Measurements from ENCODE around the gene AP1S1.

DNA sequence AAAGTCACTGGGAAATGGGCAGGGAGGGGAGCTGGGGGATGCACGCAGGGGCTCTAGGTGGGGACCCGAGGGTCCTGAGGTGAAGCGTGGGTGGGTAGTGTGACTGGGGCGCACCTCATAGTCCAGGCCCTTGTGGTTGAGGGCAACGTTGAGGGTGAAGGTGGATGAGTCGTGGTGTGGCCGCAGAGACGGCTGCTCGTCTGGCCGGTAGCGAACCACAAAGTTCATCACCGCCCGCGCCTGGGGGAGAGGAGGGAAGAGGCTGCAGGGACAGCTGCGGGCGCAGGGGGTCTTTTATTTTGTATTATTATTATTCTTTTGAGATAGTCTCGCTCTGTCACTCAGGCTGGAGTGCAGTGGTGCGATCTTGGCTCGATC is 52.4 kb downstream of the AP1S1 start:
- TF ChIP-seq BHLHE40 (IDR thresholded peaks at IDR 0.05; ENCODE audit: borderline replicate concordance), result no peak
- no peak for TF ChIP-seq FOXM1 (IDR thresholded peaks at IDR 0.05; ENCODE audit: borderline replicate concordance)
- no peak for TF ChIP-seq SUZ12 (IDR thresholded peaks at IDR 0.05)
- TF ChIP-seq, protein P1, sequence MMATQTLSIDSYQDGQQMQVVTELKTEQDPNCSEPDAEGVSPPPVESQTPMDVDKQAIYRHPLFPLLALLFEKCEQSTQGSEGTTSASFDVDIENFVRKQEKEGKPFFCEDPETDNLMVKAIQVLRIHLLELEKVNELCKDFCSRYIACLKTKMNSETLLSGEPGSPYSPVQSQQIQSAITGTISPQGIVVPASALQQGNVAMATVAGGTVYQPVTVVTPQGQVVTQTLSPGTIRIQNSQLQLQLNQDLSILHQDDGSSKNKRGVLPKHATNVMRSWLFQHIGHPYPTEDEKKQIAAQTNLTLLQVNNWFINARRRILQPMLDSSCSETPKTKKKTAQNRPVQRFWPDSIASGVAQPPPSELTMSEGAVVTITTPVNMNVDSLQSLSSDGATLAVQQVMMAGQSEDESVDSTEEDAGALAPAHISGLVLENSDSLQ (IDR thresholded peaks at IDR 0.05), result no peak
- TF ChIP-seq CTBP1 (IDR thresholded peaks at IDR 0.05; ENCODE audit: borderline replicate concordance), result no peak
- no peak for TF ChIP-seq FOXK2 (IDR thresholded peaks at IDR 0.05)
- TF ChIP-seq FOXA1 (IDR thresholded peaks at IDR 0.05), result no peak
- no peak for TF ChIP-seq ELF4 (IDR thresholded peaks at IDR 0.05)
- no peak for TF ChIP-seq ARNT (IDR thresholded peaks at IDR 0.05)
- TF ChIP-seq NFRKB (IDR thresholded peaks at IDR 0.05), result no peak
- TF ChIP-seq SP1 (IDR thresholded peaks at IDR 0.05), result no peak
- TF ChIP-seq TARDBP (IDR thresholded peaks at IDR 0.05), result no peak
- TF ChIP-seq LEF1 (IDR thresholded peaks at IDR 0.05; ENCODE audit: borderline replicate concordance), result no peak
